ENCODE measurements around the gene ATP5PD. TPM values are rescaled to one million over a fixed set of nuclear protein-coding genes. Genes with fewer than 3 reads are reported as not detected.

The ATP5PD gene
- total and polyA plus RNA-seq, 2 of the 8 experiments (the other 6 are each of a cell fraction or from before 2014, with no cell fraction given), result 335 to 407 TPM

GRCh38 chr17:75034236-75034908 lies 12.4 kb downstream of the ATP5PD start (continued):
- 0 out of 2 replicates have a peak, but pooled peaks have one; percentile 29 for TF ChIP-seq CHD1 (IDR thresholded peaks at IDR 0.05; ENCODE audit: low read depth, low read length)
- no peak for TF ChIP-seq CHD2 (IDR thresholded peaks at IDR 0.05; ENCODE audit: low read length)
- TF ChIP-seq, protein P1, sequence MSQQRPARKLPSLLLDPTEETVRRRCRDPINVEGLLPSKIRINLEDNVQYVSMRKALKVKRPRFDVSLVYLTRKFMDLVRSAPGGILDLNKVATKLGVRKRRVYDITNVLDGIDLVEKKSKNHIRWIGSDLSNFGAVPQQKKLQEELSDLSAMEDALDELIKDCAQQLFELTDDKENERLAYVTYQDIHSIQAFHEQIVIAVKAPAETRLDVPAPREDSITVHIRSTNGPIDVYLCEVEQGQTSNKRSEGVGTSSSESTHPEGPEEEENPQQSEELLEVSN (IDR thresholded peaks at IDR 0.05), result peak; percentile 78
- no peak for TF ChIP-seq EZH2 (IDR thresholded peaks at IDR 0.05; ENCODE audit: low read depth, low read length, severe bottlenecking)
- TF ChIP-seq KDM5A (IDR thresholded peaks at IDR 0.05; ENCODE audit: low read length), result no peak
- no peak for TF ChIP-seq GTF2F1 (IDR thresholded peaks at IDR 0.05; ENCODE audit: borderline replicate concordance, low read depth, low read length)
- TF ChIP-seq RFX5 (IDR thresholded peaks at IDR 0.05; ENCODE audit: borderline replicate concordance, low read depth, low read length), result no peak
- peak; percentile 68; the same call in 1 of the 2 replicates for TF ChIP-seq SP4 (IDR thresholded peaks at IDR 0.05; ENCODE audit: low read length)
- peak; percentile 12 to 79; a peak in 3 of 4 replicates for TF ChIP-seq SIN3A (conservative IDR thresholded peaks at IDR 0.05 in 1 of 2, IDR thresholded peaks at IDR 0.05 in 1 of 2; ENCODE audit: low read depth in 1 of 2, low read length in 2 of 2)
- peak; percentile 100; the same call in 1 of the 2 replicates for TF ChIP-seq RBBP5 (IDR thresholded peaks at IDR 0.05; ENCODE audit: borderline replicate concordance, low read depth, low read length)
- TF ChIP-seq NANOG (IDR thresholded peaks at IDR 0.05; ENCODE audit: insufficient read depth, low read depth, low read length, poor library complexity, severe bottlenecking), result no peak
- TF ChIP-seq SP1 (IDR thresholded peaks at IDR 0.05; ENCODE audit: low read depth, low read length), result no peak
- TF ChIP-seq, protein P2, sequence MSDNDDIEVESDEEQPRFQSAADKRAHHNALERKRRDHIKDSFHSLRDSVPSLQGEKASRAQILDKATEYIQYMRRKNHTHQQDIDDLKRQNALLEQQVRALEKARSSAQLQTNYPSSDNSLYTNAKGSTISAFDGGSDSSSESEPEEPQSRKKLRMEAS (IDR thresholded peaks at IDR 0.05), result peak; percentile 91
- TF ChIP-seq ATF2 (IDR thresholded peaks at IDR 0.05; ENCODE audit: low read length), result no peak
- TF ChIP-seq ZNF274 (IDR thresholded peaks at IDR 0.05; ENCODE audit: borderline replicate concordance, extremely low read depth, low read length), result no peak
- TF ChIP-seq RXRA (IDR thresholded peaks at IDR 0.05; ENCODE audit: insufficient read depth, low read depth, low read length), result no peak
- no peak for TF ChIP-seq CTBP2 (IDR thresholded peaks at IDR 0.05; ENCODE audit: borderline replicate concordance, insufficient read depth, insufficient read length, low read length)
- no peak for TF ChIP-seq SIX5 (IDR thresholded peaks at IDR 0.05; ENCODE audit: low read depth, low read length)
- TF ChIP-seq TEAD4 (IDR thresholded peaks at IDR 0.05; ENCODE audit: low read depth, low read length), result peak; percentile 86
- TF ChIP-seq ASH2L (IDR thresholded peaks at IDR 0.05; ENCODE audit: low read length), result peak; percentile 100
